NCI-H446 treated with DMSO at 0.1 percent for 48 hours (cell line): Measurements from ENCODE around the gene ITIH1.
"Not testable (repeated sequence)": the region's sequence is repeated elsewhere in the genome, so short reads cannot be mapped to it uniquely, and the experiment has no call there.

ENCODE experiments used
- DNase-seq: peaks from one replicate; lab custom pipeline; 2025; lab: John Stamatoyannopoulos, UW

Gene ITIH1

GRCh38 chr3:52777127-52777958 lies at the start of gene ITIH1:
Gene ITIH1, plus strand, starts transcription at chr3:52777599. Its CDS starts 17 bp downstream, at chr3:52777616.
- no peak for DNase-seq

GRCh38 chr3:52728753-52729152 lies 48.6 kb upstream of the ITIH1 start:
- DNase-seq, result not testable (repeated sequence)

GRCh38 chr3:52730681-52731080 lies 46.7 kb upstream of the ITIH1 start:
- DNase-seq, result no peak

- no peak for DNase-seq
Observed at GRCh38 chr3:52731590-52731989, 45.8 kb upstream of the ITIH1 start.

- no peak for DNase-seq
Observed at GRCh38 chr3:52733256-52733891, 44.0 kb upstream of the ITIH1 start.

GRCh38 chr3:52739730-52740129 lies 37.7 kb upstream of the ITIH1 start:
- no peak for DNase-seq

- no peak for DNase-seq
Observed at GRCh38 chr3:52742418-52743041, 34.9 kb upstream of the ITIH1 start.

- no peak for DNase-seq
Observed at GRCh38 chr3:52743152-52743551, 34.2 kb upstream of the ITIH1 start.

- DNase-seq, result no peak
Observed at GRCh38 chr3:52743721-52744120, 33.7 kb upstream of the ITIH1 start.

GRCh38 chr3:52752045-52752660 lies 25.2 kb upstream of the ITIH1 start:
- no peak for DNase-seq

GRCh38 chr3:52754373-52754772 lies 23.0 kb upstream of the ITIH1 start:
- no peak for DNase-seq

GRCh38 chr3:52756141-52756540 lies 21.3 kb upstream of the ITIH1 start:
- DNase-seq, result no peak

- no peak for DNase-seq
Observed at GRCh38 chr3:52763466-52763865, 13.9 kb upstream of the ITIH1 start.

GRCh38 chr3:52769786-52770455 lies 7.5 kb upstream of the ITIH1 start:
- DNase-seq, result no peak

GRCh38 chr3:52770496-52771333 lies 6.7 kb upstream of the ITIH1 start, which contains the start of gene NEK4:
Gene NEK4, minus strand, starts transcription at chr3:52770940. Its CDS starts 194 bp downstream, at chr3:52770746.
- DNase-seq, result peak; percentile 75

GRCh38 chr3:52771334-52771681 lies 6.1 kb upstream of the ITIH1 start:
- DNase-seq, result no peak

GRCh38 chr3:52771702-52772101 lies 5.7 kb upstream of the ITIH1 start:
- no peak for DNase-seq

- no peak for DNase-seq
Observed at GRCh38 chr3:52773361-52774065, 3.9 kb upstream of the ITIH1 start.

GRCh38 chr3:52774066-52774713 lies 3.2 kb upstream of the ITIH1 start:
- no peak for DNase-seq
